Effector memory CD8-positive, alpha-beta T cell (primary cell): ENCODE data around the gene ZBTB20.

ENCODE experiments used
- ATAC-seq: fragments of 150-1000 bp; cut with Tn5 transposase; replicated peaks from 2 replicates; pipeline ENCODE4 v1.10.0; 2021; ENCODE audit warnings: mild to moderate bottlenecking, moderate library complexity
- DNase-seq, 3 experiments: peaks; one replicate each; pipeline ENCODE4 v3.0.0; 2021
- H3K27ac Mint-ChIP-seq, 2 donors: one replicate each; pipeline ENCODE4 v1.8.0; 2022; ENCODE audit warnings: mild to moderate bottlenecking in 2 of 2, mixed read lengths in 2 of 2, moderate library complexity in 2 of 2
- H3K27me3 Mint-ChIP-seq, 2 donors: one replicate each; pipeline ENCODE4 v1.8.0; 2022; ENCODE audit warnings: mixed read lengths in 2 of 2
- H3K36me3 Mint-ChIP-seq: one replicate; pipeline ENCODE4 v1.8.0; 2022; ENCODE audit warnings: mild to moderate bottlenecking, moderate library complexity, mixed read lengths; ENCODE audit not compliant: insufficient read depth
- H3K4me1 Mint-ChIP-seq, 2 donors: one replicate each; pipeline ENCODE4 v1.8.0; 2022; ENCODE audit warnings: low read depth in 2 of 2, mixed read lengths in 2 of 2
- H3K4me3 Mint-ChIP-seq, 2 donors: one replicate each; pipeline ENCODE4 v1.8.0; 2022; ENCODE audit warnings: mild to moderate bottlenecking in 2 of 2, mixed read lengths in 2 of 2, moderate library complexity in 2 of 2
- H3K9me3 Mint-ChIP-seq, 2 donors: one replicate each; pipeline ENCODE4 v1.8.0; 2022; ENCODE audit warnings: mixed read lengths in 2 of 2

Gene ZBTB20

GRCh38 chr3:114318295-114318694 is 828.8 kb downstream of the ZBTB20 start:
- H3K9me3 Mint-ChIP-seq = no peaks in the 10 kb centered on the region
- H3K36me3 Mint-ChIP-seq = peaks cover 4% of the 10 kb centered on the region
- DNase-seq (no peak), ATAC-seq (no peak)
- H3K27ac Mint-ChIP-seq = peak overlapping the region; percentile 78 to 94
- H3K27me3 Mint-ChIP-seq = no peaks in the 10 kb centered on the region
- peak overlapping the region; percentile 21 to 65 for H3K4me3 Mint-ChIP-seq
- peaks cover 31 to 70% of the 10 kb centered on the region in 2 donors for H3K4me1 Mint-ChIP-seq

GRCh38 chr3:114314282-114314681 is 832.8 kb downstream of the ZBTB20 start:
- peak; percentile 49 for ATAC-seq
- no peak for DNase-seq
- H3K9me3 Mint-ChIP-seq = no peaks in the 10 kb centered on the region
- no peaks in the 10 kb centered on the region for H3K27me3 Mint-ChIP-seq
- H3K4me1 Mint-ChIP-seq = peaks cover 31 to 64% of the 10 kb centered on the region in 2 donors
- H3K36me3 Mint-ChIP-seq = peaks cover 12% of the 10 kb centered on the region
- H3K27ac Mint-ChIP-seq = peak overlapping the region; percentile 58 to 94
- peak overlapping the region in 1 of 2 donors; percentile 65 for H3K4me3 Mint-ChIP-seq

GRCh38 chr3:114313426-114313825 is 833.7 kb downstream of the ZBTB20 start:
- Mint-ChIP-seq H3K9me3 (no peaks in the 10 kb centered on the region), H3K27me3 (no peaks in the 10 kb centered on the region), H3K4me3 (peak overlapping the region in 1 of 2 donors; percentile 65), H3K36me3 (peaks cover 17% of the 10 kb centered on the region), H3K4me1 (peaks cover 36 to 69% of the 10 kb centered on the region in 2 donors), H3K27ac (peak overlapping the region; percentile 58 to 94)
- ATAC-seq (no peak), DNase-seq (no peak)

- Mint-ChIP-seq H3K4me1 (peaks cover 43 to 69% of the 10 kb centered on the region in 2 donors), H3K27ac (peak overlapping the region in 1 of 2 donors; percentile 98), H3K36me3 (peaks cover 33% of the 10 kb centered on the region), H3K9me3 (no peaks in the 10 kb centered on the region), H3K27me3 (no peaks in the 10 kb centered on the region), H3K4me3 (peak overlapping the region in 1 of 2 donors; percentile 46)
- no peak for ATAC-seq
- DNase-seq = no peak
These were observed 836.4 kb downstream of the ZBTB20 start for GRCh38 chr3:114310695-114311094.

GRCh38 chr3:114308830-114309229 is 838.3 kb downstream of the ZBTB20 start:
- peaks cover 36% of the 10 kb centered on the region for H3K36me3 Mint-ChIP-seq
- peak; percentile 86 for ATAC-seq

GRCh38 chr3:114308377-114308776 is 838.7 kb downstream of the ZBTB20 start:
- Mint-ChIP-seq H3K27ac (peak overlapping the region; percentile 84 to 98), H3K36me3 (peaks cover 39% of the 10 kb centered on the region), H3K27me3 (no peaks in the 10 kb centered on the region), H3K4me1 (peaks cover 43 to 65% of the 10 kb centered on the region in 2 donors), H3K9me3 (no peaks in the 10 kb centered on the region), H3K4me3 (peak overlapping the region; percentile 25 to 66)
- ATAC-seq = peak; percentile 10
- no peak for DNase-seq

More at GRCh38 chr3:114308830-114309229, 838.3 kb downstream of the ZBTB20 start:
- peak overlapping the region; percentile 84 to 98 for H3K27ac Mint-ChIP-seq
- peak overlapping the region; percentile 25 to 66 for H3K4me3 Mint-ChIP-seq
- DNase-seq = peak; percentile 46 to 60 (median 51)
- H3K4me1 Mint-ChIP-seq = peaks cover 47 to 69% of the 10 kb centered on the region in 2 donors
- no peaks in the 10 kb centered on the region for H3K9me3 Mint-ChIP-seq
- H3K27me3 Mint-ChIP-seq = no peaks in the 10 kb centered on the region

- ATAC-seq (no peak), DNase-seq (no peak)
- Mint-ChIP-seq H3K36me3 (peaks cover 39% of the 10 kb centered on the region), H3K27ac (peak overlapping the region; percentile 84 to 98), H3K4me3 (peak overlapping the region; percentile 25 to 66), H3K9me3 (no peaks in the 10 kb centered on the region), H3K27me3 (no peaks in the 10 kb centered on the region), H3K4me1 (peaks cover 41 to 63% of the 10 kb centered on the region in 2 donors)
These were observed 839.3 kb downstream of the ZBTB20 start for GRCh38 chr3:114307832-114308231.

- peak; percentile 23 to 32 (median 26) for DNase-seq
- no peaks in the 10 kb centered on the region for H3K9me3 Mint-ChIP-seq
- peak overlapping the region; percentile 25 to 66 for H3K4me3 Mint-ChIP-seq
- peaks cover 39% of the 10 kb centered on the region for H3K36me3 Mint-ChIP-seq
- peak overlapping the region; percentile 84 to 98 for H3K27ac Mint-ChIP-seq
- ATAC-seq = peak; percentile 80
- no peaks in the 10 kb centered on the region for H3K27me3 Mint-ChIP-seq
- H3K4me1 Mint-ChIP-seq = peaks cover 45 to 66% of the 10 kb centered on the region in 2 donors
These were observed 839.8 kb downstream of the ZBTB20 start for GRCh38 chr3:114307222-114307830.

GRCh38 chr3:114299941-114300624 is 847.0 kb downstream of the ZBTB20 start:
- peaks cover 22% of the 10 kb centered on the region for H3K36me3 Mint-ChIP-seq
- no peaks in the 10 kb centered on the region for H3K27me3 Mint-ChIP-seq
- ATAC-seq (peak; percentile 50), DNase-seq (no peak)
- no peaks in the 10 kb centered on the region for H3K9me3 Mint-ChIP-seq
- H3K27ac Mint-ChIP-seq = peak overlapping the region; percentile 71 to 97
- peaks cover 45 to 68% of the 10 kb centered on the region in 2 donors for H3K4me1 Mint-ChIP-seq
- peak overlapping the region; percentile 72 to 91 for H3K4me3 Mint-ChIP-seq

GRCh38 chr3:114299421-114299820 is 847.7 kb downstream of the ZBTB20 start:
- H3K9me3 Mint-ChIP-seq = no peaks in the 10 kb centered on the region
- peak; percentile 24 to 57 (median 32) for DNase-seq
- ATAC-seq = peak; percentile 57
- H3K4me1 Mint-ChIP-seq = peaks cover 49 to 67% of the 10 kb centered on the region in 2 donors
- H3K36me3 Mint-ChIP-seq = peaks cover 23% of the 10 kb centered on the region
- no peaks in the 10 kb centered on the region for H3K27me3 Mint-ChIP-seq
- H3K27ac Mint-ChIP-seq = peak overlapping the region; percentile 71 to 97
- peak overlapping the region; percentile 72 to 91 for H3K4me3 Mint-ChIP-seq

- no peaks in the 10 kb centered on the region for H3K27me3 Mint-ChIP-seq
- peaks cover 27% of the 10 kb centered on the region for H3K36me3 Mint-ChIP-seq
- peaks cover 59 to 79% of the 10 kb centered on the region in 2 donors for H3K4me1 Mint-ChIP-seq
- H3K4me3 Mint-ChIP-seq = peak overlapping the region; percentile 72 to 91
- no peak for DNase-seq
- H3K9me3 Mint-ChIP-seq = no peaks in the 10 kb centered on the region
- no peak for ATAC-seq
- H3K27ac Mint-ChIP-seq = peak overlapping the region; percentile 97 to 98
These were observed 851.1 kb downstream of the ZBTB20 start for GRCh38 chr3:114295946-114296345.

GRCh38 chr3:114294940-114295480 is 852.1 kb downstream of the ZBTB20 start:
- ATAC-seq = peak; percentile 9
- H3K27me3 Mint-ChIP-seq = no peaks in the 10 kb centered on the region
- H3K4me1 Mint-ChIP-seq = peaks cover 65 to 81% of the 10 kb centered on the region in 2 donors
- H3K27ac Mint-ChIP-seq = peak overlapping the region; percentile 97 to 98
- no peaks in the 10 kb centered on the region for H3K9me3 Mint-ChIP-seq
- H3K36me3 Mint-ChIP-seq = peaks cover 27% of the 10 kb centered on the region
- peak overlapping the region; percentile 72 to 91 for H3K4me3 Mint-ChIP-seq
- peak in 1 of 3 experiments; percentile 41 for DNase-seq

- Mint-ChIP-seq H3K4me1 (peaks cover 56 to 79% of the 10 kb centered on the region in 2 donors), H3K27ac (peak within 1 kb of the TSS; percentile 97 to 98), H3K36me3 (peaks cover 23% of the 10 kb centered on the region), H3K4me3 (peak within 1 kb of the TSS; percentile 72 to 91), H3K9me3 (no peaks in the 10 kb centered on the region), H3K27me3 (no peaks in the 10 kb centered on the region)
- DNase-seq (no peak), ATAC-seq (no peak)
These were observed 853.1 kb downstream of the ZBTB20 start, which contains the start of gene TIGIT for GRCh38 chr3:114293838-114294535. TSS of gene TIGIT (plus strand) at chr3:114294028. CDS start at chr3:114294062, 34 bp downstream.
